MM.1S (cell line): ENCODE results near the gene VRTN.

ENCODE experiments used
- DNase-seq: peaks from one replicate; pipeline ENCODE4 v3.0.0-alpha.2; 2015
- H2AFZ ChIP-seq: fragments of 300-600 bp; sonication (generic); 2 replicates; pipeline ENCODE4 v1.6.0; 2016; ENCODE audit warnings: antibody characterized with exemption, low read length
- H3F3A ChIP-seq: fragments of 300-600 bp; sonication (generic); 2 replicates; pipeline ENCODE4 v1.6.1; 2016; ENCODE audit warnings: mild to moderate bottlenecking, antibody characterized with exemption, low read length, moderate library complexity, mixed read lengths; ENCODE audit not compliant: insufficient read depth
- H3K27ac ChIP-seq: fragments of 300-600 bp; sonication (generic); 2 replicates; pipeline ENCODE4 v1.5.1; 2016; ENCODE audit warnings: mild to moderate bottlenecking, low read length
- H3K27me3 ChIP-seq: fragments of 300-600 bp; sonication (generic); replicated peaks from 2 replicates; pipeline ENCODE4 v1.6.0; 2016; ENCODE audit warnings: low read length; ENCODE audit not compliant: insufficient read depth
- H3K36me3 ChIP-seq: fragments of 300-600 bp; sonication (generic); replicated peaks from 2 replicates; pipeline ENCODE4 v1.6.1; 2016; ENCODE audit warnings: mild to moderate bottlenecking, low read length, mixed read lengths; ENCODE audit not compliant: insufficient read depth
- H3K4me1 ChIP-seq: fragments of 300-600 bp; sonication (generic); 2 replicates; pipeline ENCODE4 v1.6.1; 2016; ENCODE audit warnings: low read length, mixed read lengths
- H3K4me2 ChIP-seq: fragments of 300-600 bp; sonication (generic); 2 replicates; pipeline ENCODE4 v1.6.0; 2016; ENCODE audit warnings: low read depth, low read length
- H3K4me3 ChIP-seq: fragments of 300-600 bp; sonication (generic); 2 replicates; pipeline ENCODE4 v1.5.1; 2016; ENCODE audit warnings: low read length, mixed read lengths
- H3K79me2 ChIP-seq: fragments of 300-600 bp; sonication (generic); 2 replicates; pipeline ENCODE4 v1.6.1; 2016; ENCODE audit warnings: mixed run types, low read length, mixed read lengths
- H3K9ac ChIP-seq: fragments of 300-600 bp; sonication (generic); 2 replicates; pipeline ENCODE4 v1.6.1; 2016; ENCODE audit warnings: low read length, mixed read lengths
- H3K9me2 ChIP-seq: fragments of 300-600 bp; sonication (generic); replicated peaks from 2 replicates; pipeline ENCODE4 v1.6.1; 2016; ENCODE audit warnings: mild to moderate bottlenecking, low read length, mixed read lengths; ENCODE audit not compliant: insufficient read depth
- H3K9me3 ChIP-seq: fragments of 300-600 bp; sonication (generic); replicated peaks from 2 replicates; pipeline ENCODE4 v1.6.1; 2016; ENCODE audit warnings: mild to moderate bottlenecking, low read length, mixed read lengths; ENCODE audit not compliant: insufficient read depth
- H4K20me1 ChIP-seq: fragments of 300-600 bp; sonication (generic); 2 replicates; pipeline ENCODE4 v1.6.1; 2016; ENCODE audit warnings: mild to moderate bottlenecking, low read length, moderate library complexity, mixed read lengths; ENCODE audit not compliant: insufficient read depth
- EZH2 ChIP-seq: fragments of 300-600 bp; sonication (generic); optimal IDR thresholded peaks from 2 replicates; pipeline ENCODE3; 2017; ENCODE audit warnings: low read depth, mild to moderate bottlenecking, antibody characterized with exemption, low read length, mixed read lengths
- EZH2phosphoT487 ChIP-seq: fragments of 300-600 bp; sonication (generic); IDR thresholded peaks from 2 replicates; pipeline ENCODE4 v1.6.1; 2018; ENCODE audit warnings: antibody characterized with exemption, low read length
- TF ChIP-seq, protein P1 (sequence below): fragments of 300-600 bp; sonication (generic); IDR thresholded peaks from 2 replicates; pipeline ENCODE4 v1.5.1; 2016; ENCODE audit warnings: antibody characterized with exemption, low read length, mixed read lengths

The VRTN gene

GRCh38 chr14:74347795-74348100 lies 523 bp upstream of the VRTN start:
- no peaks in the 10 kb centered on the region for H4K20me1 ChIP-seq
- TF ChIP-seq, protein P1, sequence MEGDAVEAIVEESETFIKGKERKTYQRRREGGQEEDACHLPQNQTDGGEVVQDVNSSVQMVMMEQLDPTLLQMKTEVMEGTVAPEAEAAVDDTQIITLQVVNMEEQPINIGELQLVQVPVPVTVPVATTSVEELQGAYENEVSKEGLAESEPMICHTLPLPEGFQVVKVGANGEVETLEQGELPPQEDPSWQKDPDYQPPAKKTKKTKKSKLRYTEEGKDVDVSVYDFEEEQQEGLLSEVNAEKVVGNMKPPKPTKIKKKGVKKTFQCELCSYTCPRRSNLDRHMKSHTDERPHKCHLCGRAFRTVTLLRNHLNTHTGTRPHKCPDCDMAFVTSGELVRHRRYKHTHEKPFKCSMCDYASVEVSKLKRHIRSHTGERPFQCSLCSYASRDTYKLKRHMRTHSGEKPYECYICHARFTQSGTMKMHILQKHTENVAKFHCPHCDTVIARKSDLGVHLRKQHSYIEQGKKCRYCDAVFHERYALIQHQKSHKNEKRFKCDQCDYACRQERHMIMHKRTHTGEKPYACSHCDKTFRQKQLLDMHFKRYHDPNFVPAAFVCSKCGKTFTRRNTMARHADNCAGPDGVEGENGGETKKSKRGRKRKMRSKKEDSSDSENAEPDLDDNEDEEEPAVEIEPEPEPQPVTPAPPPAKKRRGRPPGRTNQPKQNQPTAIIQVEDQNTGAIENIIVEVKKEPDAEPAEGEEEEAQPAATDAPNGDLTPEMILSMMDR: no peak
- no peak for TF ChIP-seq EZH2
- TF ChIP-seq EZH2phosphoT487: no peak
- no peaks in the 10 kb centered on the region for H3K4me1 ChIP-seq
- H3K4me3 ChIP-seq: no peak overlapping the region
- no peak for DNase-seq
- H3K27ac ChIP-seq: no peak overlapping the region
- H3F3A ChIP-seq: no peaks in the 10 kb centered on the region
- H2AFZ ChIP-seq: no peak overlapping the region
- H3K9me2 ChIP-seq: no peaks in the 10 kb centered on the region
- H3K9ac ChIP-seq: no peak overlapping the region
- H3K27me3 ChIP-seq: no peaks in the 10 kb centered on the region
- no peak overlapping the region for H3K4me2 ChIP-seq
- no peaks in the 10 kb centered on the region for H3K79me2 ChIP-seq
- H3K9me3 ChIP-seq: no peaks in the 10 kb centered on the region
- no peaks in the 10 kb centered on the region for H3K36me3 ChIP-seq

DNA sequence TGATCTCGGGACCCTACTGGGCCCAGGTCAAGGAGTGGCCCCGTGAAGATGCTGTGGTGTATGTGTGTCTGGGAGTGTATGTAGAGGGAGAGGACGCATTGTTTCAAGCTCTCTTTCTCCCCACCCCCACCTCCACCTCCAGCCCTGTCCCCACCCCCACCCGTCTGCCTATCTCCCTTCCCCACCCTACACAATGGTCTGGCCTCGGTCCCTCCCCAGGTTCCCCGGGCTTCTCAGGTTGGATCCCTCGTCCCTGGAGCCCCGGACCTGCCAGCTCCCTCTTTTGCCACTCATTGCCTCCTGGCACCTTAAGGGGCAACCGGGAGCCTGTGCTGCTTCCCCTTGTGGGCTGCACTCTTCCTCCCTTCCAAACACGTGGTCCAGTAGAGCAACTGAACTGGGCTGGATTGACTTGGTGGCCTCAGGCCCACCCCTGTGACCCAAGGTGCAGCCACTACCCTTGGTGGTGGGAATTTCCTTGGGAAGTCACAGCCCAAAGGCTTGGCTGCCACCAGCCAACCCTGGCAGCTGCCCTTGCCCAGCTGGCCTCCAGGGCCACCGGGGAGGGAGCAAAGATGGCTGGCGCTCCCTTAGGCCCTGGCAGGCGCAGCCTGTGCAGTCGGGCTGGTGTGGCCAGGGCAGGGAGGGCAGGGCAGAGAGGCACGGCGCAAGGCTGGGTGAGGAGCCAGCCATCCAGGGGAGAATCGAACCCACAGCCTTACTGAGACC lies 628 bp downstream of the VRTN start:
- H3K4me3 ChIP-seq: no peak overlapping the region
- H3K36me3 ChIP-seq: no peaks in the 10 kb centered on the region
- TF ChIP-seq, protein P1: no peak
- TF ChIP-seq EZH2phosphoT487 (no peak), EZH2 (no peak)
- H3K4me2 ChIP-seq: no peak overlapping the region
- H3K79me2 ChIP-seq: no peaks in the 10 kb centered on the region
- no peaks in the 10 kb centered on the region for H3K9me3 ChIP-seq
- H3K9ac ChIP-seq: no peak overlapping the region
- no peaks in the 10 kb centered on the region for H3K9me2 ChIP-seq
- no peaks in the 10 kb centered on the region for H4K20me1 ChIP-seq
- no peak overlapping the region for H3K27ac ChIP-seq
- H3K27me3 ChIP-seq: no peaks in the 10 kb centered on the region
- H3F3A ChIP-seq: no peaks in the 10 kb centered on the region
- no peak overlapping the region for H2AFZ ChIP-seq
- H3K4me1 ChIP-seq: no peaks in the 10 kb centered on the region
- DNase-seq: no peak

- TF ChIP-seq, protein P1: no peak
- TF ChIP-seq EZH2phosphoT487: no peak
- no peak for TF ChIP-seq EZH2
- H3K27ac ChIP-seq: no peak overlapping the region
- no peaks in the 10 kb centered on the region for H4K20me1 ChIP-seq
Observed at GRCh38 chr14:74349757-74350156, 1.5 kb downstream of the VRTN start.

More at GRCh38 chr14:74349757-74350156, 1.5 kb downstream of the VRTN start:
- Histone ChIP-seq H3K9me3 (no peaks in the 10 kb centered on the region), H3K36me3 (no peaks in the 10 kb centered on the region), H3K27me3 (no peaks in the 10 kb centered on the region), H3K4me3 (no peak overlapping the region), H3K9me2 (no peaks in the 10 kb centered on the region), H3K4me1 (no peaks in the 10 kb centered on the region), H3K79me2 (no peaks in the 10 kb centered on the region), H3K4me2 (no peak overlapping the region), H3F3A (no peaks in the 10 kb centered on the region), H3K9ac (no peak overlapping the region), H2AFZ (no peak overlapping the region)
- no peak for DNase-seq
